Left renal cortex interstitium (tissue), 4 donors: Measurements from ENCODE around the gene SYNGR1. TPM values are rescaled to one million over a fixed set of nuclear protein-coding genes. Genes with fewer than 3 reads are reported as not detected.
"Not testable (repeated sequence)": the region's sequence is repeated elsewhere in the genome, so short reads cannot be mapped to it uniquely, and the experiment has no call there.

Experiments
- DNase-seq, 4 donors: peaks; one replicate each; pipeline ENCODE4 v3.0.0-alpha.2; 2013; ENCODE audit warnings: low read depth in 4 of 4, low spot score in 2 of 4, missing footprints in 1 of 4
- polyA plus RNA-seq, 4 donors: library from polyadenylated mRNA; unstranded; fragments of 120-200 nt; gene quantifications; one replicate each; pipeline ENCODE4 v1.2.1, GENCODE V29; 2013; ENCODE audit not compliant: insufficient read length in 4 of 4

The SYNGR1 gene
- polyA plus RNA-seq, 4 donors, result 16.0 to 29.9 (median 25.1) TPM

DNA sequence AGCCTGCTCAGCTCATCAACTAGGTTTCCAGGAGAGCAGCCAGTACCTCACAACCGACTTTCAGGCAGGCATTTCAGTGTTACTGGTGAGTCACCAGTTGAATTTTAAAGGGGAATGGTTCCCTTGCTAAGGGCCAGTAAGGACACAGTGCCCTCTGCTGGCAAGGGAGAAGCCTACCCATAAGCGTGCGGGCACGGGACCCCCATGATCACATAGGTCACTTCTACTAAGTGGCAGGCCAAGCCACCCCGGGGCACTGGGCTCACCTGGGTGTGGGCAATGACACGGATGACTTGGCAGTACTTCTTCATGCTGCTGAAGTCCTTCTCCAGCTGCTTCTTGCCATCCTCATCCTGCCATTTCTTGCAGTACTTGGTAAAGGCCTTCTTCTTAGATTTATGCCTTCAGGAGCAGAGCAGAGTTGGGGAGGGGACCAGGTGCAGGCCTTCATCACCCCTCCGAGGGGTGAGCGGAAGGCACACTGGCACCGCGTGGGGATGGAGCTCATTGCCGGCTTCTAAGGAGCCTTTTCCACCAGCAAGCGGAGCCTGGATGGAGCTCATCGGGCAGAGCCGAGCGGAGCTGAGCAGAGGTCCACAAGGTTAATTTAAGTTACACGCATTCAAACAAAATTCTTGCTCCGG, 33.2 kb upstream of the SYNGR1 start:
- DNase-seq, result peak in 2 of 4 donors; percentile 56 to 73

DNA sequence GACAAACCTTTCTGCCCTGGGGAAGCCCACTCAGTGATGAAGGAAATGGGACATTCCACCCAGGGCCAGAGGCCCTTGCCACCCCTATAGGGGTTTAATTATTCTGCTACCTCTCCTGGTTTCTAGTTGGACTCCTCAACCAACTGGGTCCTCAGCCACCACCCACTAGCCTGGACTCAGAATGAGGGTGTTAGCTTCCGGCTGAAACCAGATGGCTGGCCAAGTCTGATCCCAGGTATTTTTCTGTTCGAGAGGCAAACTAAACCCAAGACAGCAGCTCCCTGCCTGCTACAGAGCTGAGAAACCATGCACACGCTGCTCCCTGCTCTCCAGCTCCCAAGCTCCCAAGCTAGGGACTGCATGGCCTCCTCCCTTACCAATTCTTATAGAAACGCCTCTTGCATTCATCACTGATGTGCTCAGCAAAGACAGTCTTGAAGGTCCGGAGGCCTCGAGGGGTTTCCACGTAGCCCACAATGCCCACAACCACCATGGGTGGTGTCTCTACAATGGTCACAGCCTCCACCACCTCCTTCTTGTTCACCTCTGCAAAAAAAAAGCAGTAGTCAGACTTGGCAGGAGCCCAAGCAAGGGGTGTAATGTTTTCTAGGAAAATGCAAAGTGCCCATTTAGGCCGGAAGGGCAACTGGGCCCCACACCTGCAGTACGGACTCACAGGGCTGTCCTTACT, 32.6 kb upstream of the SYNGR1 start:
- DNase-seq, result no peak

DNA sequence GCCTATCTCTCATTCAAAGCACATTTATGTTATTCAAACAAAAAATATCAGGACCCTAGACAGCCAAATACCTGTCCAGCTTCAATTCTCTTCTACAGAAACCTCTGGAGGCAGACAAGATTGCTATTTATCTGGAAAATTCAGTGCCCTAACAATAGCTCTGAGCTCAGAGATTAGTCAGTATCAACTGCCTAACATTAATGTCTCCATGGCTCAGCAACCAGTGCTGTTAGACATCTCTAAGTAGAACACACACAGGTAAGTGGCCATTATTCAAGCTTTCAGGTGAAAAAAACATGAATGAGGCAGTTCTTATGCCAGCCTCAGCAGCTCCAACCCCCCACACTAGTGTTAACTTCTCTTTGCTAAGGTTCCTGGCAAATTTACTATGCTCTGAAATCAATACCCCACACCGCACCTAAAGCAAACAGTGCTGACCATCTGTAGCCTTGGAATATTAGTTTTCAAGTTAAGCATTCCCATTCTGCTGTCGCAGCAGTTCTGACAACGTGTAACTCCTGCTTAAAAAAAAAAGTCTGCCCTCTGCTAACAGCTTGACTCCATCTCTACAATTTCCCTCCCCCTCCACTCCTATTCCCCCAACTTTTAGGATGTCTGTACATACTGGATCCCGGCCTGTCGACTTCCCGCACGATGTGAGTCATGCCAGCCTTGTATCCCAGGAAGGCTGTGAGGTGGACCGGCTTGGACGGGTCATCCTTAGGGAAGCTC, 31.9 kb upstream of the SYNGR1 start:
- DNase-seq, result no peak

DNA sequence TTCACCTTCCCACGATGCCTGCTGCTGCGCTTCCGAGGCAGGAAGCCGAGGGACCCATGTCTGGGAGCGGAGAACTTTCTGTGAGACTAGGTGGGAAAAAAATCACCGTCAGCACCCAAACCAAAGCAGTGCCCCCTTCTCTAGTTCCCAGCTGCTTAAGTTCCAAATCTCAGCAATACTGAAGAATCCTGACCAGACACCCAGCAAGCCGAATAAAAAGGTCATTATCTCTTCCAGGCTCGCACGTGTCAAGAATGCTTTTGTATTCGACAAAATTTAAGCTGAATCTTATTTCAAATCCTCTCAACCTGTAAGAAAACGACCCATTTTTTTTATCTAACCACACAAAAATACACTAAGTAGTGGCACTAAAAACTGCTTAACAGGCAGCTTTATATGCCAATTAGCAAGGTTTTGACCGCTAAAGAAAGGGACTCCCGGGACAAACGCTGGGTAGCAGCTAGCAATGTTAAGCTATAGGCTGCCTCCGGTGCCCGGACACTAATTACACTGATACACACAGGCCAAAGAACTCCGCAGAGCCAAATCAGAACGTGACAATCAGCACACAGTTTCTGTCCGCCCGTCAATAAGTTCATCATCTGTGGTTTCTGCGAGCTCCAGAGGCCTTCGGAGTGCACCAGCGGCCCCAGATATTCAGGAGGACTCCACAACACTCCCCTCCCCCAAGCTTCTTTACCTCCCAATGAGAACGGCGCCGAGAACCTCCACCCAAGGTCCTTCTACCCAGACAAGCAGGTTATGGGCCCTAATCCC, 31.1 kb upstream of the SYNGR1 start:
- DNase-seq, result peak in 1 of 4 donors; percentile 77

DNA sequence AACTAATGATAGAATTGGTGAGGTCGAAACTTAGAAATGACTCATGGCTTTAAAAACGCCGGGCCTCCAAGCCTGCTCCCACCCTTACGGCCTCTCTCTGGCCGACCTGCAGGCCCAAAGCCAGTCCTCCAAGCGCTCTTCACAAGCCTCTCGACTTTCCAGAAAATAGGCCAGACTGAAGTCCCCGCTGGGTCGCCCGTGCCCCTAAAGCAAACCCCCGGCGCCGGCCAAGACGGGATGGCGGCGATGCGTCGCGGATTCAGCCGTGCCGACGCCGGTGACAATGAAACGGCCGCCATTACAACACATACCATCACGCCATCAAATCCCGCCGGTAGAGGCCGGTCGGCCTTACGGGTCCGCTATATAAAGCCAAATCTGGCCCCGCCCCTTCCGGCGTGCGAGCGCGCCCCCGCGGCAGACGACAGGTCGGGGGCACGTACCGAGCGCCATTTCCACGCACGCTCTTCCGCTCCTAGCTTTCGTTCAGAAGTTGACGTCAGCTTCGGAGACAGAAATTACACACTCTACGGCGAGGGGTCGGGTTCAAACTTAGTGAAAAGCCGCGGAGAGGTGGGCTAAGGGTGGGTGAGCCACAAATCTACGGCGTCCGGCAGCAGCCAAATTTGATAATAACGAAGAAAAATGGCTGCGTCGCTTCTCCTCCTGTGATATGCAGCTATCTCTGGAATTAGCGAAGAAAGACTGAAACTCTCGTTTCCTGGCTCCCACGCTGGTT, 30.3 kb upstream of the SYNGR1 start, which contains the start of gene RPL3:
RPL3 (minus strand) TSS at position 340 of the 739 bp plus-strand sequence; CDS start at position 314, 26 bp downstream.
- peak; percentile 97 to 99 (median 98) for DNase-seq

DNA sequence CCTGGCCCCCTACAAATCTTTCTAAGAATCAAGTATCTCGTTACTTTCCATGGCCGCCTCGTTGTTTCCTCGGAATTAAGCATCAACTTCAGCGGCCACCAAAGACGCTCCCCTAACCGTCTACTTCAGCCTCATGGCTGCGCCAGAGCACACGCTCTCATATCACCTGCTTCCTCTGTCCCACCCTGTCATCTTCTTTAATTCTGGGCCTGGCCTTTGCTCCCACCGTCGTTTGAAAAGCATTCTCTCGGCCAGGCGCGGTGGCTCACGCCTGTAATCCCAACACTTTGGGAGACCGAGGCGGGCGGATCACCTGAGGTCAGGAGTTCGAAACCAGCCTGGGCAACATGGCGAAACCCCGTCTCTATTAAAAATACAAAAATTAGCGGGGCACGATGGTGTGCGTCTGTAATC, 29.2 kb upstream of the SYNGR1 start:
- not testable (repeated sequence) for DNase-seq

DNA sequence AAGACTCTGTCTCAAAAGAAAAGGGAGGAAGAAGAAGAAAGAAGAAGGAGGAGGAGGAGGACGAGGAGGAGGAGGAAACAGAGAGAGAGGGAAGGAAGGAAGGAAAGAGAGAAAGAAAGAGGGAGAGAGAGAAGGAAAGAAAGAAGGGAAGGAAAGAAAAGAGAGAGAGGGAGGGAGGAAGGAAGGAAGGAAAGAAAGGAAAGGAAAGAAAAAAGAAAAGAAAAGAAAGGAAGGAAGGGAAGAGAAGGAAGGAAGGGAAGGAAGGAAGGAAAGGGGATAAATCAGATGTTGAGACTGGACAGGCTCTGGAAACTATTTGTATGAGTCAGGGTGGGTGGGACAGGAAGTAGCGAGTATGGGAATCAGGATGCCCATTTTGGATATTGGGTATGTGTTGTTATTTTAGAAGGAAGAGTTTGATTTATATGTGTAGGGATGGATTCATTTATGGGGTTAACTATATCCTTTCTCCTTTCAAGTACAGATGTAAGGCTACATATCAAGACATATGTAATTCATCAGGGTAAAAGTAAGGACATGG, 24.3 kb upstream of the SYNGR1 start:
- DNase-seq, result no peak

DNA sequence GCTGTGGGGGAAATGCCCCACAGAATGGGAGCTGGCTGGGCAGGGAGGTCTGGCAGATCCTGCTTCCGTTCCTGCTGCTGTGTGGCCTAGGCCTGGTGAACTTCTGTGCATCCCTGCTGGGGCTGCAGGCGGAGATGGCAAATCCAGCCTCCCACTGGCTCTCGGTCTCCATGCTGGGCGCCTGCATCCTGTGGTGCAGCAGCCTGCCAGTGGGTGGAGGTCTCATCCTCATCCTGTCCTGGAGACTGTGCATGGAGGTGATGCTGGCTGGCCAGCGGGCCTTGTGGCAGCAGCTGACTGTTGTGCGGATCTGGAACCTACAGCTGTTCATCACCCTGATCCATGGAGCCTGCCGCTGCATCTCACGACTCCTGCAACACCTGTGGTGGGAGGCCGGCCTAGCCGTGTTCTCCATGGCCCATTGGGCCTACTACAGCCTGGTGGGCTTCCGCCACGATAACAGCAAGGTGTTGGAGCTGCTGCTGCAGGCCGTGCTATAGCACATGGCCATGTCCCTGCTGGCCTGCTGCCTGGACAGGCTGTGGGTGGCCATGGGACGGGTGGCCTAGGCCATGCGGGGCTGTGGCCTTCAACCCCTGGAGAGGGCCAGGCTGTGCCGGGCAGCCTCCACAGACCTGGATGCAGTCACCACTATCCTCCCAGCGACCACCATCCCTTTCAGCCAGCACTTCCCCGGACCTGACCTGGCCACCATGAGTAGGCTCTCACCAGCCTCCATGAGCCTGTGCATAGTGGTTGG, 21.6 kb upstream of the SYNGR1 start:
- no peak for DNase-seq

DNA sequence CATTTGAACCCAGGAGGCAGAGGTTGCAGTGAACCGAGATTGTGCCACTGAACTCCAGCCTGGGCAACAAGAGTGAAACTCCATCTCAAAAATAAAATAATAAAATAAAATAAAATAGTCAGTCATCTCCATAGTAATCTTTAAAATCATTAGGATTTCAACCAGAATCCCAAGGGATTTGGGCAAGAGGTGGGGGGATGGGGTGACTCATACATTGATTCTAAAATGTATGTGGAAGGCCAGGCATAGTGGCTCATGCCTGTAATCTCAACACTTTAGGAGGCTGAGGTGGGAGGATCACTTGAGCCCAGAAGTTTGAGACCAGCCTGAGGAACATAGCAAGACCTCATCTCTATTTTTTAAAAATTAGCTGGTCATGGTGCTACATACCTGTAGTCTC, 19.2 kb upstream of the SYNGR1 start:
- not testable (repeated sequence) for DNase-seq

DNA sequence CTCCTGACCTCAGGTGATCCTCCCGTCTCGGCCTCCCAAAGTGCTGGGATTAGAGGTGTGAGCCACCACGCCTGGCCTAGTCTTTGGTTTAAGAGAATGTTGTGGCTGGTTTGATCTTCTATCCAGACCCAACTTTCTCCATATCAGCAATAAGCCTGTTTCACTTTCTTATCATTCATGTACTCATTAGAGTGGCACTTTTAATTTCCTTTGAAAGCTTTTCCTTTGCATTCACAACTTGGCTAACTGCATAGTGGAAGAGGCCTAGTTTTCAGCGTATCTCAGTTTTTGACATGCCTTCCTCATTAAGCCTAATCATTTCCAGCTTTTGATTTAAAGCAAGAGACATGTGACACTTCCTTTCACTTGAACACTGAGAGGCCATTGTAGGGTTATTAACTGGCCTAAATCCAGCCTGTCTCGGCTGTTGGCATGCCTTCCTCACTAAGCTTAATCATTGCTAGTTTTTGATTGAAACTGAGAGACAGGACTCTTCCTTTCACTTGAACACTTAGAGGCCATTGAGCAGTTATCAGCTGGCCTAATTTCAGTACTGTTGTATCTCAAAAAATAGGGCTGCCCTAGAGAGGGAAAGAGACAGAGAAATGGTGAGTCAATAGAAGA, 17.2 kb upstream of the SYNGR1 start:
- no peak for DNase-seq

DNA sequence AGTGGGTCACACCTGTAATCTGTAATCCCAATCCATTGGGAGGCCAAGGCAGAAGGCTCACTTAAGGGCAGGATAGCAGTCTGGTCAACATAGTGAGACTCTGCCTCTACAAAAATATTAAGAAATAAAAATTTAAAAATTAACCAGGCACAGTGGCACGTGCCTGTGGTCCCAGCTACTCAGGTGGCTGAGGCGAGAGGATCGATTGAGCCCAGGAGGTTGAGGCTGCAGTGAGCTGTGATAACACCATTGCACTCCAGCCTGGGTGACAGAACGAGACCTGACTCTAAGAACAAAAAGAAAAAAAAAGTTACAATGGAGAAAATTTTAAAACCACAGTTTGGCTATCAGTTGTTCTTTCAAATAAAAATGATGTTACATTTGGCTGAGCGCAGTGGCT, 13.4 kb upstream of the SYNGR1 start:
- no peak for DNase-seq

DNA sequence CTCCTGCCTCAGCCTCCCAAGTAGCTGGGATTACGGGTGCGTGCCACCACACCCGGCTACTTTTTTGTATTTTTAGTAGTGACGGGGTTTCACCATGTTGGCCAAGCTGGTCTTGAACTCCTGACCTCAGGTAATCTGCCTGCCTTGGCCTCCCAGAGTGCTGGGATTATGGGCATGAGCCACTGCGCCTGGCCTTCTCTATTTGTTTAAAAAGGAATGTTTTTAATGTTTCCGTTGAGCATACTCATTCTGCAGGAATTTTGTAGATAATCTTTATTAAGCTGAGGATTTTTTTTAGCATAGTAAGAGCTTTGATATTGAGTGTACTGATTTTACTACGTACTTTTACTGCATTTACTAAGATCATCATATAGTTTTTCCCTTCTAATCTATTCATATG, 10.0 kb upstream of the SYNGR1 start:
- not testable (repeated sequence) for DNase-seq

DNA sequence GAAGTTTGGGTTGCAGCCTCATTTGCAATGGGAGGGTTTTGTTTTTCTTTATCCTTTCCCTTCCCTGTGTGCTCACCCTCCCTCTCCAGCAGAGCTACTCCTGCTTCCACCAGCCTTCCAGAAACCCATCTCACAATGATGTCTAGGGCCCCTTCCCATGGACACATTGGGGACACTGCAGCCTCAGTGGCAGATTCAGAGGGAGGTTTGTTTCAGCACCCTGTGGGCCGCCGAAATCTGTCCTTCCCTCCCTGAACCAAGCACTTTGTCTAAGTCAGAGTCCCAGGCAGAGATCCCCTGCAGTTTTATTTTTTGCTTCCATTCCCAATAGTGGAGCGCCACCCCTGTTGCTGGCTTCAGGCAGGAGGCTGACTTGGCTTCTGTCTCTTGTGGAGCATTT, 8.6 kb upstream of the SYNGR1 start:
- no peak for DNase-seq

DNA sequence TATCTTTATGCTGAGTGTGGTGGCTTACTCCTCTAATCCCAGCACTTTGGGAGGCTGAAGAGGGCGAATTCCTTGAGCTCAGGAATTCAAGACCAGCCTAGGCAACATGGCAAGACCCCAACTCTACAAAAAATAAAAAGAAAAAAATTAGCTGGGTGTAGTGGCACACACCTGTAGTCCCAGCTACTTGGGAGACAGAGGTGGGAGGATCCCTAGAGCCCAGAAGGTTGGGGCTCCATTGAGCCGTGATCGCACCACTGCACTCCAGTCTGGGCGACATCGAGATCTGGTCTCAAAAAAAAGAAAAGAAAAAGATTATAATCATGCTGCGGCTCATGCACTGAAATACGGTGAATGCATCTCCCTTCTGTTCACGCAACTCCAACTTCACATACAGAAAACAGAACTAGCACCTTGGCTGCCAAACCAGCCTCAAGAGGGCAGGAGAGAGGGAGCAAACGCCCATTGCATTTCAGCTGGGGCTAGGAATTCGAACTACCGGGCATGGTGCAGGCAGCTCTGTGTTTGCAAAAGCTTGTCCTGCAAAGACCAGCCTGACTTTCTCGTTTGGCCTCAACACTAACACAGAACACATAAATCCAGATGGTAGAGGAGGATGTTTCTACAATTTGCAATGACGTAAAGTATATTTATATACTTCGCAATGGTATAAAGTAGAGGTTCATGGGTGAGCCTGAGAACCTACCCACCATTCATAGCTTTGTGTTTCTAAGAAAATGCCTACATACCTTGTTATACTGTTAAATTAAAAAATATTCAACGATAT, 6.3 kb upstream of the SYNGR1 start:
- DNase-seq, result no peak

DNA sequence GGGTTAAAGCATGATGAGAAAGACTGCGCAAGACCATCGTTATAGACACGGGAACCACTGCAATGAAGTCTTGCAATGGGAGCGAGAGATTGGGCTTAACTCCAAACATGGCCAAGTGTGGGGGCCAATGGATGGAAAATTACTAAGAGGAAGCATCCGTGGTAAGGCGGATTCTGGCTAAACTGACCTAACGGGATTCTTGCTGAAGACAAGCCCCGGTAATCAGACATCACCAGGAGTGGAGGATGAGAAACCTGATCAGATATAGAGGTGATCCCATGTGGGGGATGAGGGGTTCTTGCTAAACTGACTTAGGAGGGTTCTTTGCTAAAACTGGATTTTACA, 5.8 kb upstream of the SYNGR1 start:
- no peak for DNase-seq

DNA sequence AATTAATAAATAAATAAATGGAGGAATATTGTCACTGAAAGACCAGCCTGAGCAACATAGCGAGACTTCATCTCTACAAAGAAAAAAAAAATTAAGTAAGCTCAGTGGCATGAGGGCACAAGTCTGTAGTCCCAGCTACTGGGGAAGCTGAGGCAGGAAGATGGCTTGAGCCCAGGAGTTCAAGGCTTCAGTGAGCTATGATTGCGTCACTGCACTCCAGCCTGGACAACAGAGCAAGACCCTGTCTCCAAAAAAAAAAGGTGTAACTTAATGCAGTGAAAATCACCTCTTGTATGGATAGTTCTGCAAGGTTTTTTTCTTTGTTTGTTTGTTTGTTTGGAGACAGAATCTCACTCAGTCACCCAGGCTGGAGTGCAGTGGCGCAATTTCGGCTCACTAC, 4.6 kb upstream of the SYNGR1 start:
- no peak for DNase-seq

DNA sequence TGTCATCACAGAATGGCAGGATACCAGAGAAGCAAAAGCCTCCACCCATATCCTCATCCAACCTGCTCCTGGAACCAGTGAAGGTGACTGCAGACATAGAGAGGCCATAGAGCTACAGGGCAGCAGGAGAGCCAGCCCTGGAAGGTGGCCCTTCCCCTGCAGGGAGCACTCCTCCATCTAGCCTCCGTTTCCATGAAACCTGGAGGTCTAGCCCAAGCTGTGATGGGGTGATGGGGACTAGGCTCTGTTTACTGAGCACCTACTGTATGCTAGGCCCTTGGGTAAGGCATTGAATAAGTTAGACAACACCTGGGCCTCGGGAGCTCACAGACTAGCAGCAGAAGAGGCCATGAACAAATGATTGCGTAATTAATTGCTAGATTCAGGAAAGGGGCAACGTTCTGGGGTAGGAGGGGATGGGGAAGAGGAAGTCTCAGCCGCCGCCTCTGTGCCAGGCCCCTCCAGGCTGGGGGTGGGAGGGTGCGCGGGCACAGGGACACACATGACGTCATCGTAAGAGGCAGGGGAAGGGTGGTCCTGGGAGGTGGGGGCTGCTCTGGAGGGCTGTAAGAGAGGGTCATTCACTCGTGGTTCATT, 784 bp upstream of the SYNGR1 start:
- no peak for DNase-seq

DNA sequence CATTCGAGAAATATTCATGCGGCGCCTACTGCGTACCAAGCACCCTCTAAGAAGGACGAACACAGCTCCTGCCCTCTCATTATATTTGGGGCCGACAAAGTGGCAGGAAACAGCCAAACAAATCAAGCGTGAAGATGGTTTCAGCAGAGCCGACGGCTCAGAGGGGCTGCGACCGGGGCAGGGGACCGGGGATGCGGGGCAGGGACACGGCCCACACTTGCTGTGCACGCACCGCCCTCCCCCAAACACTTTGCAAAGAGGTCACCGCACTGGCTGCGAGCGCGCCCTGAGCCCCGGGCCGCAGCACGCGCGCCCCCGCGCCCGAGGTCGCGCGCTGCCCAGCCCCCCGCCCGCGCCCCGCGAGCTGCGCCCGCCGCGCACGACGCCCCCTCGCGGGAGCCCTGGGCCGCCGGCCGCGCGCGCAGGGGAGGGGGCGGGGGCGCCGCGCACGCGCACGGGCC, 255 bp upstream of the SYNGR1 start:
- DNase-seq, result no peak
